Fibroblast of villous mesenchyme (primary cell): ENCODE data around the gene ARID1A. TPM values are rescaled to one million over a fixed set of nuclear protein-coding genes. Genes with fewer than 3 reads are reported as not detected.

Experiments used
- DNase-seq: peaks from one replicate; pipeline ENCODE4 v3.0.0-alpha.2; 2010; ENCODE audit warnings: low read depth
- H3K4me3 ChIP-seq: 2 replicates; pipeline ENCODE4 v1.5.1; 2011; ENCODE audit warnings: low read depth, mild to moderate bottlenecking, low read length
- CTCF ChIP-seq: IDR thresholded peaks from 2 replicates; pipeline ENCODE4 v1.5.1; 2012; ENCODE audit warnings: low read depth, mild to moderate bottlenecking, low read length; ENCODE audit not compliant: insufficient read depth
- total RNA-seq: library from RNA; depleted of rRNA; stranded (reverse); fragments of >200 nt; gene quantifications from 2 replicates; pipeline ENCODE4 v1.2.3, GENCODE V29; 2012

The ARID1A gene
- total RNA-seq, 1 donor = 31.1 TPM

- no peak for TF ChIP-seq CTCF
- no peak for DNase-seq
- no peak overlapping the region for H3K4me3 ChIP-seq
Measured at GRCh38 chr1:26686795-26687194, 9.0 kb upstream of the ARID1A start.

- no peak for TF ChIP-seq CTCF
- DNase-seq = no peak
- no peak overlapping the region for H3K4me3 ChIP-seq
Measured at GRCh38 chr1:26689504-26689903, 6.3 kb upstream of the ARID1A start.

GRCh38 chr1:26690157-26690556 is 5.7 kb upstream of the ARID1A start:
- no peak for TF ChIP-seq CTCF
- no peak for DNase-seq

GRCh38 chr1:26690576-26691031 is 5.2 kb upstream of the ARID1A start:
- no peak overlapping the region for H3K4me3 ChIP-seq
- DNase-seq = no peak
- TF ChIP-seq CTCF = no peak

More at GRCh38 chr1:26690157-26690556, 5.7 kb upstream of the ARID1A start:
- no peak overlapping the region for H3K4me3 ChIP-seq

- peak overlapping the region; percentile 71 for H3K4me3 ChIP-seq
- peak; percentile 27 for TF ChIP-seq CTCF
- peak; percentile 96 for DNase-seq
Measured at GRCh38 chr1:26692211-26692792, 3.5 kb upstream of the ARID1A start.

GRCh38 chr1:26692793-26693490 is 2.9 kb upstream of the ARID1A start:
- DNase-seq = peak; percentile 99
- TF ChIP-seq CTCF = no peak
- H3K4me3 ChIP-seq = peak overlapping the region; percentile 71
